Type B pancreatic cell (in vitro differentiated cells): ENCODE measurements around the gene PPP1R12A. TPM values are rescaled to one million over a fixed set of nuclear protein-coding genes. Genes with fewer than 3 reads are reported as not detected.
A peak's percentile ranks its signal among the peaks of the same experiment; 100 is the strongest.

Experiments used
- DNase-seq: peaks from one replicate; pipeline ENCODE4 v3.0.0; 2021; ENCODE audit warnings: mixed read lengths; ENCODE audit not compliant: unreplicated experiment; ENCODE audit errors: extremely low spot score
- H3K27ac Mint-ChIP-seq: 2 replicates; pipeline ENCODE4 v1.8.0; 2021; ENCODE audit warnings: mild to moderate bottlenecking, mixed read lengths
- H3K27me3 Mint-ChIP-seq: 2 replicates; pipeline ENCODE4 v1.8.0; 2021; ENCODE audit warnings: mixed read lengths
- H3K36me3 Mint-ChIP-seq: 2 replicates; pipeline ENCODE4 v1.8.0; 2021; ENCODE audit warnings: mixed read lengths
- H3K4me1 Mint-ChIP-seq: one replicate; pipeline ENCODE4 v1.8.0; 2021; ENCODE audit warnings: mixed read lengths; ENCODE audit not compliant: unreplicated experiment
- H3K4me3 Mint-ChIP-seq: 2 replicates; pipeline ENCODE4 v1.8.0; 2021; ENCODE audit warnings: mild to moderate bottlenecking, mixed read lengths
- H3K9me3 Mint-ChIP-seq: 2 replicates; pipeline ENCODE4 v1.8.0; 2021; ENCODE audit warnings: mixed read lengths
- total RNA-seq: library from RNA; stranded (reverse); gene quantifications from 2 replicates; pipeline ENCODE4 v1.2.1, GENCODE V29; 2021; ENCODE audit warnings: low replicate concordance
- TF ChIP-seq, protein P1 (sequence below): fragments of 200-600 bp; sonication (generic); conservative IDR thresholded peaks from 2 replicates; pipeline ENCODE4 v1.5.0; 2021; ENCODE audit warnings: antibody characterized with exemption, mild to moderate bottlenecking

Gene PPP1R12A
- total RNA-seq, 1 donor from 2014 or later = 78.2 TPM

GRCh38 chr12:79841248-79841877, 93.5 kb downstream of the PPP1R12A start:
- Mint-ChIP-seq H3K4me1 (no peaks in the 10 kb centered on the region), H3K27me3 (no peaks in the 10 kb centered on the region), H3K36me3 (peaks cover 52% of the 10 kb centered on the region), H3K27ac (no peak overlapping the region), H3K4me3 (no peak overlapping the region), H3K9me3 (peaks cover 16% of the 10 kb centered on the region)
- TF ChIP-seq, protein P1, sequence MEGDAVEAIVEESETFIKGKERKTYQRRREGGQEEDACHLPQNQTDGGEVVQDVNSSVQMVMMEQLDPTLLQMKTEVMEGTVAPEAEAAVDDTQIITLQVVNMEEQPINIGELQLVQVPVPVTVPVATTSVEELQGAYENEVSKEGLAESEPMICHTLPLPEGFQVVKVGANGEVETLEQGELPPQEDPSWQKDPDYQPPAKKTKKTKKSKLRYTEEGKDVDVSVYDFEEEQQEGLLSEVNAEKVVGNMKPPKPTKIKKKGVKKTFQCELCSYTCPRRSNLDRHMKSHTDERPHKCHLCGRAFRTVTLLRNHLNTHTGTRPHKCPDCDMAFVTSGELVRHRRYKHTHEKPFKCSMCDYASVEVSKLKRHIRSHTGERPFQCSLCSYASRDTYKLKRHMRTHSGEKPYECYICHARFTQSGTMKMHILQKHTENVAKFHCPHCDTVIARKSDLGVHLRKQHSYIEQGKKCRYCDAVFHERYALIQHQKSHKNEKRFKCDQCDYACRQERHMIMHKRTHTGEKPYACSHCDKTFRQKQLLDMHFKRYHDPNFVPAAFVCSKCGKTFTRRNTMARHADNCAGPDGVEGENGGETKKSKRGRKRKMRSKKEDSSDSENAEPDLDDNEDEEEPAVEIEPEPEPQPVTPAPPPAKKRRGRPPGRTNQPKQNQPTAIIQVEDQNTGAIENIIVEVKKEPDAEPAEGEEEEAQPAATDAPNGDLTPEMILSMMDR = no peak
- DNase-seq = no peak

DNA sequence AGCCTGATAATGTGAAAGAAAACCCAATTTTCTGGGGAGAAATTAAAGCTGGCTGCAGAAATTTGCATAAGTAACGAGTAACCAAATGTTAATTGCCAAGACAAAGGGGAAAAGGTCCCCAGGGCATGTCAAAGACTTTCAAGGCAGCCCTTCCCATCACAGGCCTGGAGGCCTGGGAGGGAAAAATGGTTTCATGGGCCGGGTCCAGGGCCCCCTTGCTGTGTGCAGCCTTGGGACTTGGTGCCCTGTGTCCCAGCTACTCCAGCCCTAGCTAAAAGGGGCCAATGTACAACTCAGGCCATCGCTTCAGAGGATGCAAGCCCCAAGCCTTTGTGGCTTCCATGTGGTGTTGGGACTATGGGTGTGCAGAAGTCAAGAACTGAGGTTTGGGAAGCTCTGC, 96.5 kb downstream of the PPP1R12A start:
- TF ChIP-seq, protein P1 = no peak
- Mint-ChIP-seq H3K4me1 (peaks cover 6% of the 10 kb centered on the region), H3K36me3 (peaks cover 49% of the 10 kb centered on the region)

GRCh38 chr12:79837575-79837974, 97.3 kb downstream of the PPP1R12A start:
- Mint-ChIP-seq H3K4me1 (peaks cover 6% of the 10 kb centered on the region), H3K27me3 (no peaks in the 10 kb centered on the region), H3K9me3 (peaks cover 20% of the 10 kb centered on the region), H3K4me3 (no peak overlapping the region), H3K27ac (no peak overlapping the region), H3K36me3 (peaks cover 44% of the 10 kb centered on the region)
- no peak for DNase-seq
- TF ChIP-seq, protein P1 = no peak

More for the DNA sequence above, 96.5 kb downstream of the PPP1R12A start:
- no peak overlapping the region for H3K4me3 Mint-ChIP-seq
- peaks cover 20% of the 10 kb centered on the region for H3K9me3 Mint-ChIP-seq
- no peaks in the 10 kb centered on the region for H3K27me3 Mint-ChIP-seq
- DNase-seq = no peak
- H3K27ac Mint-ChIP-seq = no peak overlapping the region

GRCh38 chr12:79835377-79835843, 99.5 kb downstream of the PPP1R12A start:
- no peak for DNase-seq
- H3K36me3 Mint-ChIP-seq = peaks cover 35% of the 10 kb centered on the region
- no peak overlapping the region for H3K27ac Mint-ChIP-seq
- H3K4me3 Mint-ChIP-seq = no peak overlapping the region
- peaks cover 6% of the 10 kb centered on the region for H3K4me1 Mint-ChIP-seq
- H3K9me3 Mint-ChIP-seq = peaks cover 13% of the 10 kb centered on the region
- no peaks in the 10 kb centered on the region for H3K27me3 Mint-ChIP-seq
- TF ChIP-seq, protein P1 = no peak

- TF ChIP-seq, protein P1 = no peak
- Mint-ChIP-seq H3K27me3 (no peaks in the 10 kb centered on the region), H3K27ac (peak overlapping the region; percentile 14), H3K36me3 (peaks cover 30% of the 10 kb centered on the region), H3K4me1 (peaks cover 6% of the 10 kb centered on the region), H3K9me3 (peaks cover 9% of the 10 kb centered on the region), H3K4me3 (no peak overlapping the region)
- DNase-seq = no peak
Measured at GRCh38 chr12:79834712-79835376, 100.1 kb downstream of the PPP1R12A start.
